Activated naive CD8-positive, alpha-beta T cell treated with anti-CD3 and anti-CD28 coated beads for 36 hours (primary cell): ENCODE data around the gene MAP6D1. TPM values are rescaled to one million over a fixed set of nuclear protein-coding genes. Genes with fewer than 3 reads are reported as not detected.

ENCODE experiments used
- DNase-seq: peaks from one replicate; pipeline ENCODE4 v3.0.0; 2021
- H3K27ac Mint-ChIP-seq: one replicate; pipeline ENCODE4 v1.8.0; 2022; ENCODE audit warnings: mild to moderate bottlenecking, moderate library complexity, mixed read lengths
- H3K27me3 Mint-ChIP-seq: one replicate; pipeline ENCODE4 v1.8.0; 2022; ENCODE audit warnings: mild to moderate bottlenecking, mixed read lengths
- H3K36me3 Mint-ChIP-seq: one replicate; pipeline ENCODE4 v1.8.0; 2021; ENCODE audit warnings: mild to moderate bottlenecking, mixed read lengths
- H3K4me1 Mint-ChIP-seq: one replicate; pipeline ENCODE4 v1.8.0; 2021; ENCODE audit warnings: mixed read lengths
- H3K4me3 Mint-ChIP-seq: one replicate; pipeline ENCODE4 v1.8.0; 2022; ENCODE audit warnings: mild to moderate bottlenecking, moderate library complexity, mixed read lengths
- H3K9me3 Mint-ChIP-seq: one replicate; pipeline ENCODE4 v1.8.0; 2022; ENCODE audit warnings: mixed read lengths
- total RNA-seq, 2 experiments: library from RNA; stranded (reverse); gene quantifications; one replicate each; pipeline ENCODE4 v1.2.3, GENCODE V29; 2021

The MAP6D1 gene
- total RNA-seq, 2 experiments from 2014 or later = 5.3 to 6.5 TPM

DNA sequence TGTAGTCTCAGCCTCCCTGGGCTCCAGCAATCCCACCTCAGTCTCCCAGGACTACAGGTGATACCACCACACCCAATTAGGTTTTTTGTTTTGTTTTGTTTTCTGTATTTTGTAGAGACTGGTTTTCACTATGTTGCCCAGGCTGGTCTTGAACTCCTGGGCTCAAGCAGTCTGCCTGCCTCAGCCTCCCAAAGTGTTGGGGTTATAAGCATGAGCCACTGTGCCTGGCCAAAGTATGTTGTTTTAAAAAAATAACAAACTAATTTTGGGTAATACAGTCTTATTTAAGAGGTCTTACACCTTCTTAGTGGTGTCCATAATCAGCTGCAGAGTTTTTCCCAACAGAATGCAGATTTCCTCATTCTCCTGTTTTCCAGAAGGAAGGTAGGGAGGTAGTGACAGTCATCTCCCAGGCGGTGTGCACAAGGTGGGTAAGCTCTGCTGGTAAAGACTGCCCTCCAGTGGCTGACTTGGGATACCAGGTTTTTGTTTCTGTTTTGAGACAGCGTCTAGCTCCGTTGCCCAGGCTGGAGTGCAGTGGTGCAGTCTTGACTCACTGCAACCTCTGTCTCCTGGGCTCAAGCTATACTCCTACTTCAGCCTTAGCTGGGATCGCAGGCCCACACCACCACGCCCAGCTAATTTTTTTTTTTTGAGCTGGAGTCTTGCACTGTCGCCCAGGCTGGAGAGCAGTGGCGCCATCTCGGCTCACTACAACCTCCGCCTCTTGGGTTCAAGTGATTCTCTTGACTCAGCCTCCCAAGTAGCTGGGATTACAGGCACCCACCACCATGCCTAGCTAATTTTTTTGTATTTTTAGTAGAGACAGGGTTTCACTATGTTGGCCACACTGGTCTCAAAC, 58.4 kb downstream of the MAP6D1 start:
- H3K9me3 Mint-ChIP-seq = no peaks in the 10 kb centered on the region
- H3K36me3 Mint-ChIP-seq = peaks cover 21% of the 10 kb centered on the region
- DNase-seq = peak; percentile 63
- no peak overlapping the region for H3K4me3 Mint-ChIP-seq
- H3K27me3 Mint-ChIP-seq = no peaks in the 10 kb centered on the region
- H3K4me1 Mint-ChIP-seq = peaks cover 2% of the 10 kb centered on the region
- no peak overlapping the region for H3K27ac Mint-ChIP-seq

DNA sequence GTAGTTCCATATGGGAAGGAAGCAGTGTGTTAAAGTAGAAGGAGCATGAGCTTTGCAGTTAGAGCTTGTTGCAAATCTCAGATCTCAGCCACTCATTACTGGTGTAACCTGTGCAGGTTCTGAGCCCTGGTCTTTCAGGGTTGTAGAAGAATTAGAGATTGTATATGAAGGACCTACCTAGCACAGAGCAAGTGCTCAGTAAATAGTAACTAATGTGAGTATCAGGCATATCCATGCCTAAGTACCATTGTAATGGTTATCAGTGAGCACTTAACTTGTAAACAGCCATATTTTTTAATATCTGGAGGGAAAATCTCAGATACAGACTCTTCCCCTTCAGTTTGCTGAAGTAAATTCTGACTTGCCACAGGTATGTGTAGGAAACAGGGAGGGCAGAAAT, 59.3 kb downstream of the MAP6D1 start:
- H3K4me3 Mint-ChIP-seq = no peak overlapping the region
- H3K27ac Mint-ChIP-seq = peak overlapping the region; percentile 12
- H3K36me3 Mint-ChIP-seq = peaks cover 26% of the 10 kb centered on the region

More for the DNA sequence above, 59.3 kb downstream of the MAP6D1 start:
- no peaks in the 10 kb centered on the region for H3K9me3 Mint-ChIP-seq
- H3K27me3 Mint-ChIP-seq = no peaks in the 10 kb centered on the region
- no peak for DNase-seq
- H3K4me1 Mint-ChIP-seq = peaks cover 2% of the 10 kb centered on the region

Other genes starting within 250 kb of the MAP6D1 start
- 1 to 10 TPM; 6.7 to 8.0 TPM for gene KLHL24, start 190.0 kb downstream of the MAP6D1 start, total RNA-seq
- gene YEATS2, start 127.8 kb downstream of the MAP6D1 start, total RNA-seq = 10 to 100 TPM; 40.1 to 45.1 TPM
- gene PARL, start 59.3 kb upstream of the MAP6D1 start, total RNA-seq = 100 to 1,000 TPM; 107 to 108 TPM
- gene ABCC5, start 192.3 kb upstream of the MAP6D1 start, total RNA-seq = 10 to 100 TPM; 13.1 to 14.1 TPM
- not detected for gene HTR3D, start 206.2 kb upstream of the MAP6D1 start, total RNA-seq
- not detected for gene HTR3C, start 227.5 kb upstream of the MAP6D1 start, total RNA-seq